ENCODE results near the gene ACTA1. TPM values are rescaled to one million over a fixed set of nuclear protein-coding genes. Genes with fewer than 3 reads are reported as not detected.

Gene ACTA1
- total RNA-seq, 3 donors from 2014 or later: 0.33 TPM; not detected in 2

DNA sequence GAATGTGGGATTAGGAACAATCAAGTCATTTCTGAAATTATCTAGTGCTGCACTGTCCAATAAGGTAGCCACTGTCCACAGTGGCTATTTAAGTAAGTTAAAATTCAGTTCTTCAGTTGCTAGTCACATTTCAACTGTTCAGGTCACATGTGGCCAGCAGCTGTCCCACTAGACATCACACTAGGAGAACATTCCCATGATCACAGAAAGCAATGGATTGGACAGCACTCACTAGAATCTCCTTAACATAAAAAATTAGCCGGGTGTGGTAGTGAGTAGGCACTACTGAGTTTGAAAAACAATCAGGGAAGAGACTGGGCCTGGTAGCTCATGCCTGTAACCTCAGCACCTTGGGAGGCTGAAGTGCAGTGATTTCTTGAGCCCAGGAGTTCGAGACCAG is 40.6 kb upstream of the ACTA1 start:
- H3K27ac ChIP-seq: no peak overlapping the region
- no peak for TF ChIP-seq POLR2AphosphoS5 (IDR thresholded peaks at IDR 0.05)
- no peak for TF ChIP-seq CTCF (IDR thresholded peaks at IDR 0.05)
- TF ChIP-seq POLR2A (IDR thresholded peaks at IDR 0.05): no peak
- H3K4me3 ChIP-seq: no peak overlapping the region
- intact Hi-C loops (cut with DNase I; ENCODE audit: low total_unique reads): no loop called here
- H3K27me3 ChIP-seq: no peaks in the 10 kb centered on the region
- DNase-seq (ENCODE audit: low spot score in 2 of 2): no peak
- H3K36me3 ChIP-seq: peaks cover 3% of the 10 kb centered on the region
- no peaks in the 10 kb centered on the region for H3K9me3 ChIP-seq
- H3K4me1 ChIP-seq: no peaks in the 10 kb centered on the region

- H3K4me1 ChIP-seq: no peaks in the 10 kb centered on the region
- no peak for DNase-seq (ENCODE audit: low spot score in 2 of 2)
- H3K36me3 ChIP-seq: peaks cover 6% of the 10 kb centered on the region
- no peak for TF ChIP-seq POLR2A (IDR thresholded peaks at IDR 0.05)
- no peak for TF ChIP-seq POLR2AphosphoS5 (IDR thresholded peaks at IDR 0.05)
- no peak for TF ChIP-seq CTCF (IDR thresholded peaks at IDR 0.05)
- intact Hi-C loops (cut with DNase I; ENCODE audit: low total_unique reads): no loop called here
- H3K27me3 ChIP-seq: no peaks in the 10 kb centered on the region
- H3K4me3 ChIP-seq: no peak overlapping the region
- H3K27ac ChIP-seq: no peak overlapping the region
- no peaks in the 10 kb centered on the region for H3K9me3 ChIP-seq
Measured at GRCh38 chr1:229471175-229471574, 37.3 kb upstream of the ACTA1 start.

GRCh38 chr1:229470406-229471043 is 36.6 kb upstream of the ACTA1 start:
- no peaks in the 10 kb centered on the region for H3K27me3 ChIP-seq
- H3K4me1 ChIP-seq: no peaks in the 10 kb centered on the region
- DNase-seq (ENCODE audit: low spot score in 2 of 2): no peak
- H3K4me3 ChIP-seq: no peak overlapping the region
- intact Hi-C loops (cut with DNase I; ENCODE audit: low total_unique reads): no loop called here
- H3K9me3 ChIP-seq: no peaks in the 10 kb centered on the region
- TF ChIP-seq POLR2A (IDR thresholded peaks at IDR 0.05) (no peak), POLR2AphosphoS5 (IDR thresholded peaks at IDR 0.05) (no peak), CTCF (IDR thresholded peaks at IDR 0.05) (no peak)
- H3K36me3 ChIP-seq: peaks cover 6% of the 10 kb centered on the region
- no peak overlapping the region for H3K27ac ChIP-seq

GRCh38 chr1:229466887-229467286 is 33.0 kb upstream of the ACTA1 start:
- H3K27ac ChIP-seq: no peak overlapping the region
- H3K27me3 ChIP-seq: no peaks in the 10 kb centered on the region
- TF ChIP-seq POLR2A (IDR thresholded peaks at IDR 0.05): no peak
- H3K36me3 ChIP-seq: peaks cover 10% of the 10 kb centered on the region
- DNase-seq (ENCODE audit: low spot score in 2 of 2): no peak
- no peaks in the 10 kb centered on the region for H3K4me1 ChIP-seq
- H3K4me3 ChIP-seq: no peak overlapping the region
- H3K9me3 ChIP-seq: no peaks in the 10 kb centered on the region
- intact Hi-C loops (cut with DNase I; ENCODE audit: low total_unique reads): no loop called here

DNA sequence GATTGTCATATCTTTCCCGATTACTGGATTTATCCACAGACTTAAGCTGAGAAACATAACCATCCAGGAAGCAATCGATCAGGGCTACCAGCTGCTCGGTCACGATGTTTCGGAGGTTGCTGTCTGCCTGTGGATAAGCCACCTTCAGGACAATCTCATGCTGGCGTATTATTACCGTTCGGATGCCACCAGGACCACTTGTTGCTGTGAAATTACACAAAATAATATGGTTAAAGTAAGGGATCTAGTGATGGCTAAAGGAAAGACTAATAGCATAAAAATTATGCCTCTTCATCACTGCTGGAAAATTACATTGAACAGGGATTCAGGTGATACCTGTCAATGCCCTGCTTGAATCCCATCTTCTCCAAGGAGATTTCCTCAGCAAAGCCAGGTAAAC is 30.8 kb upstream of the ACTA1 start:
- Histone ChIP-seq H3K4me3 (no peak overlapping the region), H3K27ac (no peak overlapping the region), H3K36me3 (peaks cover 9% of the 10 kb centered on the region), H3K4me1 (no peaks in the 10 kb centered on the region), H3K27me3 (no peaks in the 10 kb centered on the region), H3K9me3 (no peaks in the 10 kb centered on the region)
- intact Hi-C loops (cut with DNase I; ENCODE audit: low total_unique reads): no loop called here
- TF ChIP-seq POLR2A (IDR thresholded peaks at IDR 0.05) (no peak), POLR2AphosphoS5 (IDR thresholded peaks at IDR 0.05) (no peak), CTCF (IDR thresholded peaks at IDR 0.05) (no peak)
- DNase-seq (ENCODE audit: low spot score in 2 of 2): no peak
